Activated CD4-positive, alpha-beta T cell treated with anti-CD3 and anti-CD28 coated beads for 36 hours (primary cell): ENCODE data around the gene ARL5C. TPM values are rescaled to one million over a fixed set of nuclear protein-coding genes. Genes with fewer than 3 reads are reported as not detected.

ENCODE experiments used
- ATAC-seq: fragments of 200-7000 bp; cut with Tn5 transposase; one replicate; pipeline ENCODE4 v1.10.0; 2021; ENCODE audit warnings: mild to moderate bottlenecking, moderate library complexity
- CTCF ChIA-PET: fragments of 350-600 bp; sonication (Branson Sonifier 250); formaldehyde crosslinking; loops from one replicate; lab custom pipeline; 2021; ENCODE audit warnings: antibody characterized with exemption; lab: Charles Lee
- POLR2A ChIA-PET: fragments of 350-600 bp; sonication (Branson Sonifier 250); formaldehyde crosslinking; loops from one replicate; lab custom pipeline; 2021; ENCODE audit warnings: antibody characterized with exemption, inconsistent platforms; lab: Charles Lee
- DNase-seq: peaks from one replicate; pipeline ENCODE4 v3.0.0-alpha.2; 2020
- H3K27ac Mint-ChIP-seq: one replicate; pipeline ENCODE4 v1.8.0; 2021; ENCODE audit warnings: mixed read lengths
- H3K27me3 Mint-ChIP-seq: one replicate; pipeline ENCODE4 v1.8.0; 2021; ENCODE audit warnings: mixed read lengths
- H3K36me3 Mint-ChIP-seq: one replicate; pipeline ENCODE4 v1.8.0; 2021; ENCODE audit warnings: low read depth, mixed read lengths
- H3K4me1 Mint-ChIP-seq: one replicate; pipeline ENCODE4 v1.8.0; 2021; ENCODE audit warnings: mixed read lengths
- H3K4me3 Mint-ChIP-seq: one replicate; pipeline ENCODE4 v1.8.0; 2021; ENCODE audit warnings: mild to moderate bottlenecking, moderate library complexity, mixed read lengths
- H3K9me3 Mint-ChIP-seq: one replicate; pipeline ENCODE4 v1.8.0; 2021; ENCODE audit warnings: low read depth, mixed read lengths
- intact Hi-C, 2 experiments: fragments of 100-400 bp; cut with DNase I in 1 of 2; cut with micrococcal nuclease in 1 of 2; formaldehyde crosslinking; loops; one replicate each; pipeline versions ENCODE4 v1.14.2 to v1.15.1; 2022 to 2024; cut with DNase I, micrococcal nuclease
- total RNA-seq, 2 experiments: library from RNA; stranded (reverse); gene quantifications; one replicate each; pipeline ENCODE4 v1.2.3, GENCODE V29; 2021

ARL5C gene
- not detected for total RNA-seq

GRCh38 chr17:39165841-39166349 lies at the start of gene ARL5C:
ARL5C (minus strand) TSS chr17:39166161; CDS start chr17:39165760, 401 bp downstream.
- H3K27ac Mint-ChIP-seq = peak within 1 kb of the TSS; percentile 76
- peaks cover 24% of the 10 kb centered on the region for H3K4me1 Mint-ChIP-seq
- no peaks in the 10 kb centered on the region for H3K36me3 Mint-ChIP-seq
- ChIA-PET POLR2A (interaction anchor here (2.6 kb wide), 1 partner anchor 13 kb away, joined by 9 read pairs; no protein-coding TSS in a partner anchor), CTCF (interaction anchor here (0.5 to 3.8 kb wide), 12 partner anchors 9 to 298 kb away, joined by 3 to 76 read pairs (median 4); no protein-coding TSS in a partner anchor)
- peaks cover 24% of the 10 kb centered on the region for H3K27me3 Mint-ChIP-seq
- DNase-seq (no peak), ATAC-seq (no peak)
- no peaks in the 10 kb centered on the region for H3K9me3 Mint-ChIP-seq
- intact Hi-C loops = loop anchor here (1.0 to 5.0 kb wide), 4 partner anchors 9 to 79 kb away; no protein-coding TSS in a partner anchor
- H3K4me3 Mint-ChIP-seq = peak within 1 kb of the TSS; percentile 85

GRCh38 chr17:39213852-39214251 lies 47.9 kb upstream of the ARL5C start:
- Mint-ChIP-seq H3K4me1 (peaks cover 12% of the 10 kb centered on the region), H3K27me3 (peaks cover 11% of the 10 kb centered on the region), H3K4me3 (no peak overlapping the region), H3K36me3 (no peaks in the 10 kb centered on the region), H3K9me3 (no peaks in the 10 kb centered on the region), H3K27ac (no peak overlapping the region)
- no peak for DNase-seq
- no peak for ATAC-seq
- intact Hi-C loops = no loop called here
- ChIA-PET CTCF (no interaction called here), POLR2A (no interaction called here)

GRCh38 chr17:39212841-39213480 lies 47.0 kb upstream of the ARL5C start:
- Mint-ChIP-seq H3K27ac (no peak overlapping the region), H3K4me1 (peaks cover 21% of the 10 kb centered on the region), H3K4me3 (no peak overlapping the region), H3K9me3 (no peaks in the 10 kb centered on the region), H3K36me3 (no peaks in the 10 kb centered on the region), H3K27me3 (peaks cover 9% of the 10 kb centered on the region)
- ATAC-seq = no peak
- no peak for DNase-seq
- ChIA-PET POLR2A (no interaction called here), CTCF (interaction anchor here (0.7 kb wide), 1 partner anchor 224 kb away, joined by 3 read pairs; no protein-coding TSS in a partner anchor)
- intact Hi-C loops = no loop called here

- CTCF ChIA-PET = interaction anchor here (0.6 to 0.7 kb wide), 2 partner anchors 225 to 422 kb away, joined by 3 to 4 read pairs; no protein-coding TSS in a partner anchor
- Mint-ChIP-seq H3K27me3 (peaks cover 7% of the 10 kb centered on the region), H3K9me3 (no peaks in the 10 kb centered on the region), H3K4me3 (no peak overlapping the region), H3K4me1 (peaks cover 24% of the 10 kb centered on the region), H3K36me3 (no peaks in the 10 kb centered on the region), H3K27ac (no peak overlapping the region)
- POLR2A ChIA-PET = no interaction called here
- no peak for DNase-seq
- intact Hi-C loops = no loop called here
- no peak for ATAC-seq
Observed at GRCh38 chr17:39212195-39212810, 46.3 kb upstream of the ARL5C start.

GRCh38 chr17:39210093-39210434 lies 44.1 kb upstream of the ARL5C start:
- ChIA-PET POLR2A (interaction anchor here (0.6 to 1.3 kb wide), 2 partner anchors 10 to 16 kb away, joined by 3 to 6 read pairs; partner anchors contain the start of genes RPL19 and STAC2), CTCF (interaction anchor here (0.9 to 8.2 kb wide), 4 partner anchors 10 to 45 kb away, joined by 5 to 170 read pairs (median 72); partner anchors contain the start of gene RPL19)
- ATAC-seq = no peak
- Mint-ChIP-seq H3K27me3 (no peaks in the 10 kb centered on the region), H3K9me3 (no peaks in the 10 kb centered on the region), H3K27ac (peak overlapping the region; percentile 25), H3K4me1 (peaks cover 32% of the 10 kb centered on the region), H3K4me3 (peak overlapping the region; percentile 52), H3K36me3 (peaks cover 1% of the 10 kb centered on the region)
- DNase-seq = no peak
- intact Hi-C loops = no loop called here

GRCh38 chr17:39209317-39210092 lies 43.5 kb upstream of the ARL5C start:
- Mint-ChIP-seq H3K4me1 (peaks cover 32% of the 10 kb centered on the region), H3K4me3 (peak overlapping the region; percentile 38), H3K9me3 (no peaks in the 10 kb centered on the region), H3K27ac (peak overlapping the region; percentile 24), H3K36me3 (peaks cover 7% of the 10 kb centered on the region), H3K27me3 (no peaks in the 10 kb centered on the region)
- intact Hi-C loops = loop anchor here (5.0 to 10.0 kb wide), 3 partner anchors 255 to 415 kb away; partner anchors contain the start of genes CDK12 (in 1 of the 2) and PPP1R1B (in 1 of the 2)
- ATAC-seq (peak; percentile 76), DNase-seq (peak; percentile 89)
- CTCF ChIA-PET = interaction anchor here (0.5 to 8.2 kb wide), 7 partner anchors 10 to 417 kb away, joined by 3 to 170 read pairs (median 5); partner anchors contain the start of genes PPP1R1B and RPL19
- POLR2A ChIA-PET = interaction anchor here (0.6 to 1.3 kb wide), 3 partner anchors 10 to 107 kb away, joined by 3 to 6 read pairs (median 3); partner anchors contain the start of genes RPL19 and STAC2

GRCh38 chr17:39208893-39209292 lies 42.9 kb upstream of the ARL5C start:
- peaks cover 35% of the 10 kb centered on the region for H3K4me1 Mint-ChIP-seq
- intact Hi-C loops = loop anchor here (5.0 to 10.0 kb wide), 3 partner anchors 256 to 416 kb away; partner anchors contain the start of genes CDK12 (in 1 of the 2) and PPP1R1B (in 1 of the 2)
- H3K27me3 Mint-ChIP-seq = no peaks in the 10 kb centered on the region
- no peaks in the 10 kb centered on the region for H3K9me3 Mint-ChIP-seq
- ChIA-PET POLR2A (interaction anchor here (0.7 to 1.3 kb wide), 3 partner anchors 9 to 107 kb away, joined by 3 to 6 read pairs (median 4); partner anchors contain the start of gene RPL19), CTCF (interaction anchor here (0.5 to 8.2 kb wide), 6 partner anchors 9 to 418 kb away, joined by 3 to 170 read pairs (median 11); partner anchors contain the start of genes PPP1R1B and RPL19)
- H3K27ac Mint-ChIP-seq = no peak overlapping the region
- DNase-seq (peak; percentile 63), ATAC-seq (peak; percentile 7)
- peaks cover 13% of the 10 kb centered on the region for H3K36me3 Mint-ChIP-seq
- H3K4me3 Mint-ChIP-seq = peak overlapping the region; percentile 38

GRCh38 chr17:39208136-39208535 lies 42.2 kb upstream of the ARL5C start:
- ChIA-PET CTCF (interaction anchor here (0.7 to 8.2 kb wide), 7 partner anchors 8 to 862 kb away, joined by 3 to 170 read pairs (median 17); partner anchors contain the start of genes RPL19 and STAC2), POLR2A (interaction anchor here (0.6 to 0.8 kb wide), 2 partner anchors 8 to 177 kb away, joined by 4 to 7 read pairs; partner anchors contain the start of gene RPL19)
- peak overlapping the region; percentile 31 for H3K27ac Mint-ChIP-seq
- intact Hi-C loops = loop anchor here (5.0 to 10.0 kb wide), 3 partner anchors 257 to 417 kb away; partner anchors contain the start of genes CDK12 (in 1 of the 2) and PPP1R1B (in 1 of the 2)
- no peak overlapping the region for H3K4me3 Mint-ChIP-seq
- no peaks in the 10 kb centered on the region for H3K27me3 Mint-ChIP-seq
- H3K36me3 Mint-ChIP-seq = peaks cover 20% of the 10 kb centered on the region
- DNase-seq (peak; percentile 57), ATAC-seq (peak; percentile 37)
- H3K4me1 Mint-ChIP-seq = peaks cover 42% of the 10 kb centered on the region
- H3K9me3 Mint-ChIP-seq = no peaks in the 10 kb centered on the region

GRCh38 chr17:39205112-39205526 lies 39.2 kb upstream of the ARL5C start:
- peaks cover 48% of the 10 kb centered on the region for H3K36me3 Mint-ChIP-seq
- no peak overlapping the region for H3K4me3 Mint-ChIP-seq
- no peaks in the 10 kb centered on the region for H3K27me3 Mint-ChIP-seq
- H3K27ac Mint-ChIP-seq = peak overlapping the region; percentile 55
- peaks cover 56% of the 10 kb centered on the region for H3K4me1 Mint-ChIP-seq
- CTCF ChIA-PET = interaction anchor here (0.6 to 8.2 kb wide), 5 partner anchors 13 to 419 kb away, joined by 3 to 170 read pairs (median 4); no protein-coding TSS in a partner anchor
- DNase-seq = no peak
- ATAC-seq = no peak
- no peaks in the 10 kb centered on the region for H3K9me3 Mint-ChIP-seq
- intact Hi-C loops = loop anchor here (5.0 to 10.0 kb wide), 3 partner anchors 260 to 420 kb away; partner anchors contain the start of genes CDK12 (in 1 of the 2) and PPP1R1B (in 1 of the 2)
- POLR2A ChIA-PET = interaction anchor here (0.6 to 2.4 kb wide), 2 partner anchors 33 to 68 kb away, joined by 3 to 10 read pairs; no protein-coding TSS in a partner anchor

GRCh38 chr17:39204245-39204644 lies 38.3 kb upstream of the ARL5C start:
- ChIA-PET CTCF (interaction anchor here (0.6 to 8.2 kb wide), 4 partner anchors 27 to 311 kb away, joined by 3 to 127 read pairs (median 4); no protein-coding TSS in a partner anchor), POLR2A (interaction anchor here (0.9 kb wide), 1 partner anchor 51 kb away, joined by 3 read pairs; no protein-coding TSS in a partner anchor)
- DNase-seq (no peak), ATAC-seq (no peak)
- Mint-ChIP-seq H3K9me3 (no peaks in the 10 kb centered on the region), H3K4me1 (peaks cover 58% of the 10 kb centered on the region), H3K27me3 (no peaks in the 10 kb centered on the region), H3K27ac (peak overlapping the region; percentile 37), H3K4me3 (no peak overlapping the region), H3K36me3 (peaks cover 53% of the 10 kb centered on the region)
- intact Hi-C loops = loop anchor here in 1 of 2 experiments (10.0 kb wide), 2 partner anchors 261 to 421 kb away; partner anchors contain the start of genes CDK12 and PPP1R1B
